Measurements from ENCODE around the gene CTDSPL. TPM values are rescaled to one million over a fixed set of nuclear protein-coding genes. Genes with fewer than 3 reads are reported as not detected.

CTDSPL gene
- total RNA-seq, 2 donors from 2014 or later = 75.5 to 80.0 TPM

DNA sequence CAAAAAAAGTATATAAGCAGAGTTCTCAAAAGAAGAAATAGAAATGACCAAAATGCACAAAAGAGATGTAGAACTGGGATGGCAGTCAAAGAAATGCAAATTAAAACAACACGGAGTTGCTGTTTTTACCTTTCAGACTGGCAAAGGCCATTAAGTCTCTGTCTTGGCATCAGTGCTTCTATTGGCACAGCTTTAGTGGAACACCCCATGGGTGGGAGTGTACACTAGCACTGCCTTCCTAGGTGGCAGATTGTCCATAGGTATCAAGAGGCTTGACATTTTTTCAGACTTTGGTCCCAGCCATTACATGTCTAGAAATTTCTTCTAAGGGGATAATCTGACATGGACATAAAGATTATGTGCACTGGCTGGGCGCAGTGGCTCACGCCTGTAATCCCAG lies 70.8 kb downstream of the CTDSPL start:
- intact Hi-C loops (cut with DNase I, micrococcal nuclease) = no loop called here
- peak; percentile 54 for ATAC-seq

DNA sequence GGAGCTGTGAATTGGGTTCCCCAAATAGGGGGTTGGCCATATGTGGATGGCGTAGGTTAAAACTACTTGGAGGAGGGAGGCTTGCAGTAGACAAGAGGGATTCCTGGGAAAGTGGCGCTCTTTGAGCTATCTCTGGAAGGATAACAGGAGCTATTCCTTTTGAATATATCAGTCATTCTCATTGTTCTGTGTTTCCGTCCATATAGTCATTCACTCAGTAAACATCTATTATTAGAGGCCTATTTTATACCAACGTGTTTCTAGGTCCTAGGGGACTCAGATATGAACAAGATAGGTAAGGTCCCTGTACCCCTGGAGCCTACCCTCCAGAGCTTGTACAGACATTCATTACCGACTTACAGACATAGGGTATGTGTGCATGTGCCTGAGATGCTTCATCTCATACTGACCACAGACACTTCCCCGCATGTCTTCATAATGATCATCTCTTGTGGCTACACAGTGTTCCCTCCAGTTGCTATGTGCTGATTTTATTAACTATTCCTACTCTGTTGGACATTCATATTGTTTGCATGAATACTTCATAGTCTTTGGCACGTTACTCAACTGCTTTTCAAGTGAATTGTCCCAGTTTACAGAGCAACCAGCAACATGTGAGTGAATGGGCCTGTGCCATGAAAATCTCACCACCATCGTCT lies 73.1 kb downstream of the CTDSPL start:
- DNase-seq (no peak), ATAC-seq (peak; percentile 15)
- intact Hi-C loops (cut with DNase I, micrococcal nuclease) = no loop called here

More for the DNA sequence above, 70.8 kb downstream of the CTDSPL start:
- DNase-seq = no peak

DNA sequence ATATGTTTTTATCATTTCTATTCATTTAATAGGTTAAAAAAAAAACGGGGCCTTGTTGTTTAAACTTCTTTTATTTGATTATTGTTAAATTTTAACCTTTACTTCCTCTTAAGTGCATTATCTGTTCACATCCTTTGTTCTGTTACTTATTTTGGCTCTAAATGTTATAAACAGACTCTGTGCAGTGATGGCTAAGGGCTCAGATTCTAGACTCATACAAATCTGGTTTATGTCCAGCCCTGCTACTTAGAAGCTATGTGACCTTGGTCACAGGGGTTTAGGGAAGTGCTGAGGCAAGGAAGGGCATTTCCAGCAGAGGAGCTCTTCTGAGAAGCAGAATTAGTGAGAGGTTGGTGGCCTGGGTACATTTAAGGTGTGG lies 73.6 kb downstream of the CTDSPL start:
- ATAC-seq (peak; percentile 71), DNase-seq (no peak)
- intact Hi-C loops (cut with DNase I, micrococcal nuclease) = no loop called here

DNA sequence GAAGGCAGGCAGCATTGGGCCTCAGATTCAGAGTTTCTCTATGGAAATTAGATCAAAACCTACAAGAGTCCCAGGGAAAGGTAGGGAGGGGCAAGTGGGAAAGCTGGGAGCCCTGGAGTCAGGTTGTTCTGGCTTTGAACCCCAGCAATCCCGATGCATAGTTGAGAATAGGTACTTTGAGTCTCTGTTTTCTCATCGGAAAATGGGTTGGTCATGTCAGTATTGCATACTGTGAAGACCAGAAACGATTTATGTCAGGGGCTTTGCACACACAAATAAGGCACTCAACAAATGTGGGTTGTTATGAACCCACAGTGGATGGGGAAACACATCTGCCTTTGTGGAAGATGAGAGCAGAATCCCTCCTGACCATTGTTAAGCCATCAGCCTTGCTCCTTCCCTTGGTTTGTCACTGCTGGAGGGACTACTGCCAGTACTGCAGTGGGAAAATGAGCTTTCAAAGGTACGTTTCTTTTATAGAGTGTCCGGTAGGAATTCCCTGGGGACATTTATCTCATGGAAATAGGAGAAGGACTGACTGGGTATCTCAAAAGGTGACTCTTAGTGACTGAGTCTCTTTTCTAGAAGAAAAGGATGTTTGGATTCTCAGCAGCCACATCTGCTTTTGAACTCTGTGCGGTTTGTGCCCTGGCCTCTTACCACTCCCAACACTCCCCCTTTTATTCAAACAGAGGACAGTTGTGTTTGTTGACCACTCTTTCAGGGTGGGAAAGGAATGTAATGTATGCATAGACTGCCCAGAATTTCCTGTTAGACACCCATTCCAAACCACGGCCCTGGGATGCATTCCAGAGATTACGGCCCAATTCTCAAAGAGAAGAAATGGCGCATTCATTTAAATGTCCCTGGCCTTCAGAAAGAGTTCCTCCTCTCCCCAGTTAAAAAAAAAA lies 74.3 kb downstream of the CTDSPL start:
- peak; percentile 32 for ATAC-seq

DNA sequence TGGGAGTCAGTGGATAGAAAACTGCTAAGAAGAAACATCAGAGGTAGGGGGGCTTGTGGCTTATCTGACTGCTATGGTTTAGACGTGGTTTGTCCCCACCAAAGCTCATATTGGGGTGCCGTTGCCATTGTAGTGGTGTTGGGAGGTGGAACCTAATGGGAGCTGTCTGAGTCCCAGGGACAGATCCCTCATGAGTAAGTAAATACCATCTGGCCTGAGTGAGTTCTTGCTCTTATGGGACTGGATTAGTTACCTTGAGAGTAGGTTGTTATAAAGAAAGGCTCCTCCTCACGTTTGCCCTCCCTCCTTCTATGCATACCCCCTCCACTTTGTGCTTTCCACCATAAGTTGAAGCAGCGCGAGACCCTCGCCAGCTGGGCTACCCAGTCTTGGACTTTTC lies 75.5 kb downstream of the CTDSPL start:
- DNase-seq = no peak
- intact Hi-C loops (cut with DNase I, micrococcal nuclease) = no loop called here
- no peak for ATAC-seq

More for the DNA sequence above, 74.3 kb downstream of the CTDSPL start:
- DNase-seq = no peak
- intact Hi-C loops (cut with DNase I, micrococcal nuclease) = no loop called here

DNA sequence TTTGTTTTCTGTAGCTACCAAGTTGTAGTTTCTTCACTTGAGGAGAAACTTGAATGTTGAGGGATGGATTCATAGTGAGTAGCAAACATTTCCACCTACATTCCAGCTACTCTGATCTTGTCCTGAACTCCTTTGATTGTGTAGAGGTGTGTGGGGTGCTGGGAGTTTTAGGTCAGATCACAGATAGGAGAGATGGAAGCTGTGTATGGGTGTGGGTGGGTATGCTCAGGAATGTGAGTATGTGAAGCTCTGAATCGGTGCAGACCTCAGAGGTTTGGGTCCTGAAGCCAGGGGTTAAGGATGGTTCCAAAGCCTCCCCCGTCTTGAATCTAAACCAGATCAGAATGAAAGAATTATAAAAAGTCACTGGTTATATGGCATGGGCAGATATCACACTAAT lies 76.3 kb downstream of the CTDSPL start:
- DNase-seq (no peak), ATAC-seq (no peak)
- intact Hi-C loops (cut with DNase I, micrococcal nuclease) = no loop called here

DNA sequence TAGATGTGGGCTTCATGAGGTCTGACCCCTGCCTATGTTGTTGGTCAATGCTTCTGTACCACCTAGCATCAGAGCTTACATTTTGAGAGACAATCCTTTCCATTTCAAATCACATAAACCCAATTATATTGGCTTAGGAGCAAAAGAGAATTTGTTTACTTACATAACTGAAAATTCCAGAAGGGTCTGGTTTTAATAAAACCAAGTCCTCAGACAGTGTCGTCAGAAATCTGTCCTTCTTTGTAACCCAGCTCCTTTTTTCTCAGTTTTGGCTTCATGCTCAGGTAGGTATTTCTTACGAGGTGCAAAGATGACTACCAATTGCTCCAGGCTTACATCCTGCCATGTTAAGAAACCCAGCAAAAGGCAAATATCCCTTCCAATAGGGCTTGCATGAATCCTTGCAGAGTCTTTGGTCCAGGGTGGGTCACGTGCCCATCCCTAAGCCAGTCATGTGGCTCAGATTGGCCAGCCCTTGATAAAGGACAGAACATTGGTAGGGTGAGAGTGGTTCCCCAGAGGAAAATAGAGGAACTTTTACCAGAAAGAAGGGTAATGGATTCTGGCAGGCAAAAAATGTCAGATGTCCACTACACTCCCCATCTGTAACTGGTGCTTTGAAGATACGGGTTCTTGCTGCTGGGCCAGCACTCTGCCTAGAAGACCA lies 78.7 kb downstream of the CTDSPL start:
- ATAC-seq = no peak
- intact Hi-C loops (cut with DNase I, micrococcal nuclease) = no loop called here

DNA sequence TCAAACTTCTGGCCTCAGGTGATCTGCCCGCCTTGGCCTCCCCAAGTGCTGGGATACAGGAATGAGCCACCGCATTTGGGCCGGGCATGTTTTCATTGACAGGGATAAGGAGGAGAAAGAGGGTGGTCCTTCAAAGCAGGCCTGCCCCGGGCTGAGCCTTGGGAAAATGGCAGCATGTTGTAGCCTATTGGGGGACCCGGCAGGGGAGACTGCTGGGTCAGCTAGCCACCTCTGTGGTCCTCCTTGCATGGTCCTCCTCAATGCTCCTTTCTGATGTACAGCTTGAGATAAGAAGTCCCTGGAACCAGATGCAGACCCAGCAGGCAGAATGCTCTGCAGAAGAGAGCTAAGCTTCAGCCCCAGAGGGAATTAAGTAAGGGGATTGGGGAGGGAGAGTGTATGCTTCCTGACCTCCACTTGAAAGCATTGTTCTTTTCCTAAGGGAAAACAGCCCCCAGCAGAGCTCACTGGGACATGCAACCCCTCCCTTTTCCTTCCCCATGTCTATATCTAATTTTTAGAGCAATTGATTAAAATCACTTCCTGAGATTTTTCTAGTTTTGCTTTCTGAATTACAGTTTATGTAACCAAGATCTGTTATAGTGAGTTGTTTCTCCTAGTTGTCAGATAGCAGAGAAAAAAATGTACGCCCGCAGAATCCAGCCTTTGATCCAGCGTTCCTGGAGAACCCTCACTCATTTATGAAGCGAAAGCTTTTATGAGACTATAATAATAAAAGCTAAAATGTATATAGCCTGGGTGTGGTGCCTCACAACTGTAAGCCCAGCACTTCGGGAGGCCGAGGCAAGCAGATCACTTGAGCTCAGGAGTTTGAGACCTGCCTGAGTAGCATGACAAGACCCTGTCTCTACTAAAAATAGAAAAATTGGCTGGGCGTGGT lies 80.2 kb downstream of the CTDSPL start:
- ATAC-seq (peak; percentile 86), DNase-seq (peak; percentile 52 to 66)
- intact Hi-C loops (cut with DNase I, micrococcal nuclease) = no loop called here

More for the DNA sequence above, 78.7 kb downstream of the CTDSPL start:
- no peak for DNase-seq

DNA sequence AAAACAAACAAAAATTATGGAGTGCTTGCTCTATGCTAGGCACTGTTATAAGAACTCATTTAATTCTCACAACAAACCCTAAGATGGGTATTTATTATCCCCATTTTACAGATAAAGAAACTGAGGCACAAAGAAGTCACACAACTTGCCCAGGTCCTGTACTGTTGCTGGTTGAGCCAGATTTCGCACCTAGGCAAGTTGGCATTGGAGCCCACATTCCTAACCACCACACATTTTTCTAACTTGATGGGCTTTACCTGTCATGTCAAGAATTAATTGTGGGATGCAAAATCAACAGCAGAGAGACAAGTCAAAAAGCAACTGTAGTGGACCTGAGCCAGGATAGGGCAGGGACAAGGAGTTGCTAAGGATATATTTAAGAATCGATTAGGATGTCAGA lies 81.0 kb downstream of the CTDSPL start:
- DNase-seq = no peak
- no peak for ATAC-seq

DNA sequence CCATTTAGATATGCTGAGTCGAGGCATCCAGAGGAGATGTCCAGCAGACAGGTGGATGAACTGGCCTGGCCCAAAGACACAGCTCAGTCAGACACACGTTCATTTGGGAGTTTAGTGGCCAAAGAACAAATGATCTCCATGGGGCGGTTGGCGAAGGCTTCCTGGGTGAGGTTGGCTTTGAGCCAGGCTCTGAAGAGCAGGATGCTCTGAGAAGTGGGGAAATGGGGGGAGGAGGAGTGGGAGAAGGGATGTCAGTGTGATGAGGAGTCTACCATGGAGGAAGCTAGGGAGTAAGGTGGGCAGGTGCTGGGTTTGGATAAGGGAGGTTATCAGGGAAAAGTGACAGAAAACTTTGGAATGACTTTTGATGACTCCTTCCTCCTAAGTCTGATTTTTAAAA lies 81.4 kb downstream of the CTDSPL start:
- intact Hi-C loops (cut with DNase I, micrococcal nuclease) = no loop called here
- peak; percentile 1 for ATAC-seq
- DNase-seq = no peak

More for the DNA sequence above, 81.0 kb downstream of the CTDSPL start:
- intact Hi-C loops (cut with DNase I, micrococcal nuclease) = no loop called here

DNA sequence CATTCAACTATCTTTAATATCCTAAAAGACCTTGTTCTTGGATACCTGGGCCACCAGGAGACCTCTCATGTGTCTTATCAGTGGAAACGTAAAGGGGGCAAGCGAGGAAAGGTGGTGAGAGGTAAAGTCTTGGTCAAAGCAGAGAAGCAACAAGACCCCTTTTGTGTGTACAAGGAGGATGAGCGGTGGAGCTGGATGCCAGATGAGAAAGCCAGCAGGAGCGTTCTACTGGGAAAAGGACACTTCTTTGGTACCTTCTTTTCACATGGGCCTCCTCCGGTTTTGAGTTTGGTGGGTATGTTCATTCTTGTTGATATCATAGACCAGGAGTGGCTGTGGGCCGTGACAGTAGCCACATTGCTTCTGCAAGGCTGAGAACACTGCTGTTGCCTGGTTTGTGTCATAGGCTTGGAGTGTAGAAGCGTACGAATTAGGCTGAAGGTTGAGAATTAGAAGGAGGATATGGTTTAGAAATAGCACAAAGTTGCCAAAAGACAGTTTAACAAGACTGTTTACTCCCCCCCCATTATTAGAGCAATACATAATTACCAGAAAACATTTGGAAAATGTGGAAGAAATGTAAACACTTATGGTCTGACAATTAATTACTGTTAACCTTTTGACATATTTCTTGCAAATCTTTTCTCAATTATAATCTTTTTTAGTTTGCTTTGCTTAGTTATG lies 82.1 kb downstream of the CTDSPL start:
- intact Hi-C loops (cut with DNase I, micrococcal nuclease) = no loop called here
- DNase-seq = no peak
- no peak for ATAC-seq

DNA sequence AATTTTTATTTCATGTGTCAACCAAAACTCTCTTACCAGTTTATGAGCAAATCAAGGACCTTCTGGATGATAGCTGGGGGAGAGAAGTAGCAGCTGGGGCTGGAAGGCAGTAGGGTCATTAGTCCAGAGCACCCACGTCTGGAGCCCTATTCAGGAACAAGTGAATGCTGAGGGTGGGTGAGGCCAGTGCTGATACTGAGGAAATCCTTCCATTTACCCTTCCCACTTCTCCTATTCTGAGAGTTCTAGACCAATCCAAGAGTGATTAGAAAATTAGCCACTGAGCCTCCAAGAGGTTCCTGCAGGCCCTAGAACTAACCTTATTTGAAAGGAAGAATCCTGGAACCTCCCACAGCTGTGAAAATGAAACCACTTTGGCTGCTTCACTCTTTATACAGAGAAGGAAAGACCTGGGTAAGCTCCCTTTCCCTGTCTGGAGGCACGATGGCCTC lies 82.7 kb downstream of the CTDSPL start:
- DNase-seq (no peak), ATAC-seq (peak; percentile 59)
- intact Hi-C loops (cut with DNase I, micrococcal nuclease) = no loop called here

DNA sequence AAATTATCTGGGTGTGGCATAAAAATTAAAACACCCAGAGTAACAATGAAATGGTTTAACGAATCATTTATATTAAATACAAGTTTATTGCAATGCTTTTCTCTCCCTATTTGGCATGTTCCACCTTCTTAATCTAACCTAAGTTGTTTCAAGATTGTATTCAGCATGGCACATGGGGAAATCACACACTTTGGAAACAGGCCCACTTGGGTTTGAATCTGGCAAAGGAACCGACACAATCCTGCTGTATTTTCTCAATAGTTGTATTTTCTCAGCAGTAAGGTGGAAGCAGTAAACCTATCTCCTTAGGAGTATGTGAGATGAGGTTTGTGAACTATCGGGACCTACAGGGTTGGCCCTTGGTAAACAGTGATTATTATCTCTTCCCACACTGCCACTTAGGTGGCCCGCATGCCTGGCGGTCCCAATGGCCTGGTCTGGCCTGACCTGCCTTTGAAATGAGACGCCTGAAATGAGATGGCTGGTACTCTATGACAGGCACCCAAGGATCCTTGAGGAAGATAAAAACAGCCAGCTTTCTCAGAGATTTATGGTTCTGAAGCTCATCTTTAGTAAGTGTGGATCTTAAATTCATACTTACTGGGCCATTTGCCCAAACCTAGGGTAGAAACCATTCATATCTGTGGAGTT lies 83.6 kb downstream of the CTDSPL start:
- intact Hi-C loops (cut with DNase I, micrococcal nuclease) = no loop called here
- DNase-seq = no peak
- ATAC-seq = peak; percentile 18

DNA sequence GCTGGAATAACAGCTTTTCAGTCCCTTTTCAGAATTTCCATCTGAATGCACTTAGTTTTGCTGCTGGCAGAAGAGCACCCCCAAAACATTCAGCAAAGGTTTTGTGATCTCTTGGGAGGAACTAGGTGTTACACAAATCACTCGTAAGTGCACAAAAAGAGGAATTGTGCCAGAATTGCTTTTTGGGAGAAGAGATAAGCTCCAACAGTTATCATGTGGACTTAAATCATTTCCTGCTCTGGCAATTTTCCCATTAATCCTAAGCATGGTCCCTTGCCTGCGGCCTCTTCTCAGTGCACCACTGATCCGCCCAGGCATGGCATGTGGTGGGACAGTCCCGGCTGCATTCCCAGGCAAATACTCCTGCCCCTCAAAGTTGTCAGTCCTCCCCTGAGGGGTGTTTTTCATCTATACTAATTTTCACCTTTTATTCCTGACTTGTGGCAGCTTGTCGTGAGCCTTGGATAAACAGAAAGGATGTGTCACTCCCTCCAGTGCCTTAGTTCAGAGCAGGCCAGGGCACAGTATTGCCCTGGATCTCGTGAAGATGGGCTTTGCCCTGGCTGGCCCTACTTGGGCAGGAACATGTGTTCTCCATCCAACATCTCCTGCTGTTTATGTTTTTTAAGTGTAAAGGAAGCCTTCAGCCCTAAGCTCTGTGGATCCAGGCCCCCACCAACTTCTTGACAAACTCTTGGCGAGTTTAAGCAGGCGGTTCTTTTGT lies 84.3 kb downstream of the CTDSPL start:
- DNase-seq (no peak), ATAC-seq (peak; percentile 27)
- intact Hi-C loops (cut with DNase I, micrococcal nuclease) = no loop called here

DNA sequence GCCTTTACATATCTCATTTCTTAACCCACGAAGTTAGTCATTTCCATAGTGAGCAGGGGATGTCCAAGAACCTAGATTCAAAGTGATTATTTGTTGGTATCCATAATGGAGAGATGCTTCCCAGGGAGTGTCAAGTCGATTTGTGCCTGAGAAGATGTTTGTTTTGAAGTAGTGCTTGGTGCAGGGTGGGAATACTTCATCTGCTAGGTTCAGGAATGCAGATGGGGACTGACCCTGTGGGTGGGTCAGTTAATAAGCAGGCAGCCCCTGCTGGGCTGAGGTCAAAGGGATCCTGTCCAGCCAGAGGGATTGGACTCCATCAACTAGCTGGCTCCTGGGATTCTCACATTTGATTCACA lies 84.8 kb downstream of the CTDSPL start:
- intact Hi-C loops (cut with DNase I, micrococcal nuclease) = no loop called here
- ATAC-seq (no peak), DNase-seq (no peak)

DNA sequence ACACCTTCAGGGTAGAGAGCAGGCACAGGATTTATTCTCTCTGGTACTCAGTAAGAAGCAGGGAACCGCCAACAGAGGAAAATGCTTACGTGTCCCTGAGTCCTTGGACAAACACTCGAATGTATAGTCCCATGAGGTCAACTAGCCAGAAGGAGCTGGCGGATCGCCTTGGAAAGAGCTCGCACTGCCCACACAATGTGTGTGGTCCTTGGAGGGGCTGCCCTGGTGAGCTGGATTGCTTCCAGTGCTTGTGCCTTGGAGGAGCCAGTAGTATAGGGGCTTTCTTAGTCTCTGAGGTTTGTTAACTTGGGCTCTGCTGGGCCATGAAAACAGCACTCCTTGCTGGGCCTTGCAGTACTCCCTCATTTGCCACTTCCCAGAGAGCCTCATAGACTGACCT lies 88.2 kb downstream of the CTDSPL start:
- intact Hi-C loops (cut with DNase I, micrococcal nuclease) = no loop called here
- ATAC-seq (no peak), DNase-seq (no peak)

DNA sequence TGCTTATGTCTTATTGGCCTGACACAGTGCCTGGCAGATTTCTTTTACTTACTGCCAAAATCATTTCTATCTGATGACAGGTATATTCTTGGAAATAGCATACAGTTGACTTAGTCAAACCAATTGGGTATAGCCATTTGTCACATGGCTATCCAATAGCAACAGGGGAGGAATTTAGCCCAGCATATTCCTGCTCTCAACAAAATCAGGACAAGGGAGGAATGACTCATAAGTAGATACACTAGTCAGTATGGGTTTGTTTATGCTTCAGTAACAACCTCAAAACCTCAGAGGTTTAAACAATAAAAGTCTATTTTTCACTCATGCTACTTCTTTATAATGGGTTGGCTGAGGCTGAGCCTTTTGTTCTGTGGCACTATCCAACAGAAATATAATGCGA lies 90.9 kb downstream of the CTDSPL start:
- ATAC-seq = no peak
- no peak for DNase-seq
- intact Hi-C loops (cut with DNase I, micrococcal nuclease) = no loop called here

Measured in left colon (tissue), 2 donors.